Stimulated activated memory B cell treated with anti-CD40 and anti-IgM and Interleukin-4, amounts not matched to agents 10 μg/mL and 1 μg/mL and 100 μg/mL, for 72 hours (primary cell): ENCODE data around the gene SLC1A4.
"Not testable (repeated sequence)": the region's sequence is repeated elsewhere in the genome, so short reads cannot be mapped to it uniquely, and the experiment has no call there.

Source experiments
- ATAC-seq: fragments of 150-1000 bp; cut with Tn5 transposase; 2 replicates; pipeline ENCODE4 v1.10.0; 2021
- H3K27ac Mint-ChIP-seq: one replicate; pipeline ENCODE4 v1.8.0; 2022; ENCODE audit warnings: mild to moderate bottlenecking, mixed read lengths
- H3K27me3 Mint-ChIP-seq: one replicate; pipeline ENCODE4 v1.8.0; 2022; ENCODE audit warnings: mixed read lengths
- H3K36me3 Mint-ChIP-seq: one replicate; pipeline ENCODE4 v1.8.0; 2022; ENCODE audit warnings: mixed read lengths
- H3K4me1 Mint-ChIP-seq: one replicate; pipeline ENCODE4 v1.8.0; 2022; ENCODE audit warnings: mixed read lengths
- H3K4me3 Mint-ChIP-seq: one replicate; pipeline ENCODE4 v1.8.0; 2022; ENCODE audit warnings: mild to moderate bottlenecking, moderate library complexity, mixed read lengths
- H3K9me3 Mint-ChIP-seq: one replicate; pipeline ENCODE4 v1.8.0; 2022; ENCODE audit warnings: mixed read lengths

SLC1A4 gene

GRCh38 chr2:64955467-64955866 is 33.7 kb upstream of the SLC1A4 start:
- H3K27me3 Mint-ChIP-seq: no peaks in the 10 kb centered on the region
- H3K9me3 Mint-ChIP-seq: peaks cover 4% of the 10 kb centered on the region
- no peak for ATAC-seq

GRCh38 chr2:64957109-64957903 is 31.9 kb upstream of the SLC1A4 start:
- H3K4me1 Mint-ChIP-seq: no peaks in the 10 kb centered on the region
- H3K36me3 Mint-ChIP-seq: peaks cover 19% of the 10 kb centered on the region
- ATAC-seq: no peak
- no peak overlapping the region for H3K27ac Mint-ChIP-seq
- peaks cover 4% of the 10 kb centered on the region for H3K9me3 Mint-ChIP-seq
- H3K27me3 Mint-ChIP-seq: no peaks in the 10 kb centered on the region
- H3K4me3 Mint-ChIP-seq: no peak overlapping the region

More at GRCh38 chr2:64955467-64955866, 33.7 kb upstream of the SLC1A4 start:
- Mint-ChIP-seq H3K36me3 (peaks cover 19% of the 10 kb centered on the region), H3K4me1 (peaks cover 13% of the 10 kb centered on the region), H3K27ac (no peak overlapping the region), H3K4me3 (no peak overlapping the region)

- H3K27me3 Mint-ChIP-seq: no peaks in the 10 kb centered on the region
- H3K9me3 Mint-ChIP-seq: peaks cover 4% of the 10 kb centered on the region
- H3K36me3 Mint-ChIP-seq: peaks cover 19% of the 10 kb centered on the region
- ATAC-seq: no peak
- H3K27ac Mint-ChIP-seq: no peak overlapping the region
- H3K4me3 Mint-ChIP-seq: no peak overlapping the region
- no peaks in the 10 kb centered on the region for H3K4me1 Mint-ChIP-seq
Observed at GRCh38 chr2:64958556-64958955, 30.6 kb upstream of the SLC1A4 start.

GRCh38 chr2:64960819-64961218 is 28.4 kb upstream of the SLC1A4 start:
- no peaks in the 10 kb centered on the region for H3K4me1 Mint-ChIP-seq
- H3K27me3 Mint-ChIP-seq: no peaks in the 10 kb centered on the region
- no peak overlapping the region for H3K4me3 Mint-ChIP-seq
- no peak for ATAC-seq
- peaks cover 14% of the 10 kb centered on the region for H3K36me3 Mint-ChIP-seq
- no peak overlapping the region for H3K27ac Mint-ChIP-seq
- no peaks in the 10 kb centered on the region for H3K9me3 Mint-ChIP-seq

GRCh38 chr2:64963138-64963537 is 26.1 kb upstream of the SLC1A4 start:
- H3K27ac Mint-ChIP-seq: not testable (repeated sequence)

DNA sequence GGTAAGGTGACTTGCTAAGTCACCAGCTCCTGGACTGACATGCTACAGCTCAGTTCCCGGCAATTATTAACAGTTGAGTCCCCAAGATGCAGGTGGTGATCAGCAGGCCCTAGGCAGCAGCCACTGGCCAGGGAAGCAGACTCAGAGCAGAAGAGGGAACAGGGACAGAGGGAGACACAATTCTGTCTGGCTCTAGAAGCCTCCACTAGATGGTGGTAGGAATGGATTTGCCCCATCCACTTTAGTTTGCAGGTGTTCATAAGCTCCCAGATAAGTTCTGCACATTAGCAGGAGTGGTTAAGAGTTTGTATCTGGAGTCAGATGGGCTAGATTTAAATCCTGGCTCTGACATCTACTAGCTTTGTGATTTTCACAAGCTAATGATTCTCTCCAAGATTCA is 25.5 kb upstream of the SLC1A4 start:
- H3K9me3 Mint-ChIP-seq: no peaks in the 10 kb centered on the region
- ATAC-seq: no peak
- no peak overlapping the region for H3K4me3 Mint-ChIP-seq
- H3K27me3 Mint-ChIP-seq: no peaks in the 10 kb centered on the region
- H3K27ac Mint-ChIP-seq: no peak overlapping the region
- no peaks in the 10 kb centered on the region for H3K4me1 Mint-ChIP-seq
- peaks cover 13% of the 10 kb centered on the region for H3K36me3 Mint-ChIP-seq

More at GRCh38 chr2:64963138-64963537, 26.1 kb upstream of the SLC1A4 start:
- H3K4me3 Mint-ChIP-seq, ATAC-seq, H3K9me3 Mint-ChIP-seq, H3K4me1 Mint-ChIP-seq, H3K27me3 Mint-ChIP-seq: not testable (repeated sequence)
- peaks cover 13% of the 10 kb centered on the region for H3K36me3 Mint-ChIP-seq

DNA sequence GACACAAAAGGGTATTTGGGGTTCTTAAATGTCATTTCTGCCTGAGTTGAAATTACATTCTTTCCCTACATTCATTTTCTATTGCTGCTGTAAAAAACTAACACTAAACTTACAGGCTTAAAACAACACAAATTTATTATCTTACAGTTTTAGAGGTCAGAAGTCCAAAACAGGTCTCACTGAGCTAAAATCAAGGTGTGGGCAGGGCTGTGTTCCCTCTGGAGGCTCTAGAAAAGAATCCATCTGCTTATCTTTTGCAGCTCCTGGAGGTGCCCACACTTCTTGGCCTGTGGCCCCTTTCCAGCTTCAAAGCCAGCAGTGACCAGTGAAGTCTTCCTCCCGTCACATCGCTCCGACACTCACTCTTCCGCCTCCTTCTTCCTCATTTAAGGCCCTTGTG is 23.2 kb upstream of the SLC1A4 start:
- H3K4me3 Mint-ChIP-seq: no peak overlapping the region
- H3K27ac Mint-ChIP-seq: no peak overlapping the region
- no peaks in the 10 kb centered on the region for H3K27me3 Mint-ChIP-seq
- H3K4me1 Mint-ChIP-seq: no peaks in the 10 kb centered on the region
- peaks cover 7% of the 10 kb centered on the region for H3K36me3 Mint-ChIP-seq
- ATAC-seq: no peak
- H3K9me3 Mint-ChIP-seq: no peaks in the 10 kb centered on the region

DNA sequence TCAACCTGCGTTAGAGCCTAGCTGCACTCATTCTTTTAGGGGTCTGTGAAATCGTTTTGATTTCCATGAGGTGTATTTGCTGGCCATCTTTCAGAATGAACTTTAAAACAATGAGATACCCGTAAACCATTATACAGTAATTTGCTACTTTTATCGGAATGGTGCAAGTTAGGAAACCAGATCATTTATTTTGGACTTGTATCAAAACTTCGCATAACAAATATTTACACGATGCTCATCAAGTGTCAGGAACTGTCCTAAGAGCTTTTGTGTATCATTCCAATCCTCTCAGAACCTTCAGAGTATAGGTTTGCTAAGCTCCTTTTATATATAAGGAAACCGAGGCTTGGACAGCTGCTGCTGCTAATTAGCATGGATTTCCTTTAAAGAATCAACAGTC is 22.4 kb upstream of the SLC1A4 start:
- Mint-ChIP-seq H3K27ac (no peak overlapping the region), H3K27me3 (no peaks in the 10 kb centered on the region), H3K4me3 (no peak overlapping the region), H3K4me1 (no peaks in the 10 kb centered on the region), H3K9me3 (no peaks in the 10 kb centered on the region), H3K36me3 (peaks cover 7% of the 10 kb centered on the region)
- no peak for ATAC-seq

DNA sequence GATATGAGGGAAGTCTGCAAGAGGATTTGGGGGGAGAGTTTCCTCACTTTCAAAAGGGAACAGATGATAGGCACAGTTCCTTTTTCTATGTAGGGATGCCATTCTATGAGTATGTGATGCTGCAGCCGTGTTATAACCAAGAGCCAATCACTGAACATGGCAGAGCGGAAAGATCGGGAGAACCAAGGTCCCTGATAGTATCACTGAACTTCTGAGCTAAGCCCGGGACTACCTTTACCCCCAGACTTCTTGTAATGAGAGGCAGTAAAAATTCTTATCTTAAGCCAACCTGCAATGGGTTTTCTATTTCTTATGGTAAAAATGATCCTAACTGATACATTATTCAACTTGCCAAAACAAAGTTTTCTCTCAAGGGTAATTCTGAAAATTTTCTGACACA is 21.6 kb upstream of the SLC1A4 start:
- no peaks in the 10 kb centered on the region for H3K27me3 Mint-ChIP-seq
- H3K36me3 Mint-ChIP-seq: peaks cover 7% of the 10 kb centered on the region
- H3K4me3 Mint-ChIP-seq: no peak overlapping the region
- no peaks in the 10 kb centered on the region for H3K9me3 Mint-ChIP-seq
- no peak for ATAC-seq
- no peak overlapping the region for H3K27ac Mint-ChIP-seq
- H3K4me1 Mint-ChIP-seq: no peaks in the 10 kb centered on the region

DNA sequence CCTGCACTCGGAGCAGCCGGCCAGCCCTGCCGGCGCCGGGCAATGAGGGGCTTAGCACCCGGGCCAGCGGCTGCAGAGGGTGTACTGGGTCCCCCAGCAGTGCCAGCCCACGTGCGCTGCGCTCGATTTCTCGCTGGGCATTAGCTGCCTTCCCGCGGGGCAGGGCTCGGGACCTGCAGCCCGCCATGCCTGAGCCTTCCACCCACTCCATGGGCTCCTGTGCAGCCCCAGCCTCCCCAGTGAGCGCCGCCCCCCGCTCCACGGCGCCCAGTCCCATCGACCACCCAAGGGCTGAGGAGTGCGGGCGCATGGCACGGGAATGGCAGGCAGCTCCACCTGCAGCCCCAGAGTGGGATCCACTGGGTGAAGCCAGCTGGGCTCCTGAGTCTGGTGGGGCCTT is 20.1 kb upstream of the SLC1A4 start:
- ATAC-seq, H3K9me3 Mint-ChIP-seq, H3K36me3 Mint-ChIP-seq, H3K4me3 Mint-ChIP-seq, H3K27ac Mint-ChIP-seq, H3K4me1 Mint-ChIP-seq, H3K27me3 Mint-ChIP-seq: not testable (repeated sequence)

- ATAC-seq: no peak
- Mint-ChIP-seq H3K9me3 (no peaks in the 10 kb centered on the region), H3K4me3 (no peak overlapping the region), H3K27ac (no peak overlapping the region), H3K36me3 (peaks cover 7% of the 10 kb centered on the region), H3K4me1 (no peaks in the 10 kb centered on the region), H3K27me3 (no peaks in the 10 kb centered on the region)
Observed at GRCh38 chr2:64970495-64970894, 18.7 kb upstream of the SLC1A4 start.

DNA sequence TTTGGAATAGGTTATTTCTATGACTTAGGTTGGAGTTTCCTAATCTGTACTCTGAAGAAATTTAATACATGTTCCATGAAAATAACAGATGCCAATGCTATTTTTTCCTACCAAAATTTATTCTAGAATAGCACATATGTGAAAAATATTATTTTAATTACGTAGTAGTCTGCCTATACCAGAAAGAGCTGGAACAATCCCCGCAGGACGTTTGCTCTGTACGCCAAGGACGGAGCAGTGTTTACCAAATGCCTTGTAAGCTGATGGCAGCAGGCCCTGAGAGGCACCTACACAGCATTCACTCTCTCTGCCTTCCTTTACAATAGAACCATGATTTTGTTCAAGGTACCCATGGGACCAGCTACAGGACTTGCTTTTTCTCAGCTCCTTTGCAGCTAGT is 16.8 kb upstream of the SLC1A4 start:
- Mint-ChIP-seq H3K4me1 (no peaks in the 10 kb centered on the region), H3K27me3 (no peaks in the 10 kb centered on the region), H3K4me3 (no peak overlapping the region), H3K9me3 (no peaks in the 10 kb centered on the region), H3K36me3 (peaks cover 7% of the 10 kb centered on the region), H3K27ac (no peak overlapping the region)
- ATAC-seq: no peak

DNA sequence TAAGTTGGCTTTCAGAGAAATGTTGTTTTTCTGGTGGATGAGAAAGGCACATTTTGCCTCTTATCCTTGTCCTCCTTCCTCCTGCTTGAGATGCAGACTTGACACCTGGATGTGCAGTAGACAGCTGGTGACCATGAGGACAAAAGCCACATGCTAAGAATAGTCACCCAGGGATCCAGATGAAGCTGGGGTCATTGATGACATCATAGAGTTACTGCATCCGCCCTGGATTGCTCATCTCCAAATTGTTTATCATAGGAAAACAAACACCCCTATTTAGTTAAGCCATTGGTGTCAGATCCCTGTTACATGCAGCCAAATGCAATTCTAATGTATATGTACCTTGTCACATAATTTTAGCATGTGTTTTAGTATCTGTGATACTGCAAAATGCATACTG is 16.3 kb upstream of the SLC1A4 start:
- Mint-ChIP-seq H3K36me3 (peaks cover 7% of the 10 kb centered on the region), H3K4me3 (no peak overlapping the region), H3K9me3 (no peaks in the 10 kb centered on the region), H3K27me3 (no peaks in the 10 kb centered on the region), H3K4me1 (no peaks in the 10 kb centered on the region), H3K27ac (no peak overlapping the region)
- ATAC-seq: no peak

DNA sequence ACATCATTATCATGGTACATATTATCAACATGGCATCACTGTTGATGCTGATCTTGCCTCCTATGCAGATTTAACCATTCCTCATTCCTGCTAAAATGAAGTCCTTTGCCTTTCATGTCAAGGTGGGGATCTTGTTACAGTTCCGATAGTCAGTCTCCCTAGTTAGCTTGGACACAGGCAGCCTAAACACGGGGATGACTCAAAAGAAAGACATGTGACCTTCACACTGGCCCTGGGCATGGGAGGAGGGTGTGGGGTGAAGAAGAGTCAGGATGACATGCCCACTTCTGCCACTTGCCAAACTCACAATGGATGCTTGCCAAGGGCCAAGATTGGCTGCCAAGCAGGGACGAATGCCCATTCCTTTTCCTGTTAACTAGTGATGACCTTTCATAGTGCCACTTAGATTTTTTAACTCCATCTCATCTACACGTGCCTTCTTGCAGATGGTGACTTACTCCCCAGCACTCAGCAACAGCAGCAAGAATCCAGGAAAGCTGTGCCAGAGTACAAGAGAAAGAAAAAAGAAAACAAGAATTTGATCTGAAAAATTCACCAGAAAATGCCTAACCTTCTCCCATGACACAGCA is 13.9 kb upstream of the SLC1A4 start:
- Mint-ChIP-seq H3K27me3 (no peaks in the 10 kb centered on the region), H3K9me3 (no peaks in the 10 kb centered on the region), H3K27ac (no peak overlapping the region), H3K36me3 (no peaks in the 10 kb centered on the region), H3K4me3 (no peak overlapping the region), H3K4me1 (peaks cover 8% of the 10 kb centered on the region)
- ATAC-seq: no peak

- H3K27me3 Mint-ChIP-seq: no peaks in the 10 kb centered on the region
- no peak overlapping the region for H3K4me3 Mint-ChIP-seq
- H3K27ac Mint-ChIP-seq: no peak overlapping the region
- ATAC-seq: no peak
- no peaks in the 10 kb centered on the region for H3K9me3 Mint-ChIP-seq
- H3K36me3 Mint-ChIP-seq: peaks cover 2% of the 10 kb centered on the region
- peaks cover 9% of the 10 kb centered on the region for H3K4me1 Mint-ChIP-seq
Observed at GRCh38 chr2:64976276-64976675, 12.9 kb upstream of the SLC1A4 start.

- Mint-ChIP-seq H3K27ac (no peak overlapping the region), H3K36me3 (peaks cover 5% of the 10 kb centered on the region), H3K9me3 (no peaks in the 10 kb centered on the region), H3K27me3 (no peaks in the 10 kb centered on the region), H3K4me3 (no peak overlapping the region), H3K4me1 (peaks cover 30% of the 10 kb centered on the region)
- no peak for ATAC-seq
Observed at GRCh38 chr2:64978514-64979268, 10.5 kb upstream of the SLC1A4 start.
